K562 (cell line): ENCODE data around the gene LRP1. TPM values are rescaled to one million over a fixed set of nuclear protein-coding genes. Genes with fewer than 3 reads are reported as not detected.

ENCODE experiments used
- CTBP1 ChIP-seq: fragments of 450-650 bp; IDR thresholded peaks from 2 replicates; pipeline ENCODE4 v1.6.1; 2016; ENCODE audit warnings: borderline replicate concordance
- CXXC5 ChIP-seq: fragments of 250-450 bp; sonication (Bioruptor Pico); IDR thresholded peaks from 2 replicates; pipeline ENCODE4 v1.8.0; 2022; ENCODE audit warnings: inconsistent platforms, mild to moderate bottlenecking, moderate library complexity
- E2F5 ChIP-seq: sonication (generic); formaldehyde crosslinking; IDR thresholded peaks from 2 replicates; pipeline ENCODE4 v1.8.0; 2022; ENCODE audit warnings: mild to moderate bottlenecking, missing genetic modification reagents
- ESRRA ChIP-seq: fragments of 450-650 bp; IDR thresholded peaks from 2 replicates; pipeline ENCODE4 v1.6.1; 2014; ENCODE audit warnings: low read depth, mild to moderate bottlenecking, moderate library complexity, borderline replicate concordance
- EWSR1 ChIP-seq: fragments of 450-650 bp; IDR thresholded peaks from 2 replicates; pipeline ENCODE4 v1.6.1; 2018; ENCODE audit warnings: borderline replicate concordance, mild to moderate bottlenecking, low read depth, moderate library complexity; ENCODE audit not compliant: partially characterized antibody
- LCOR ChIP-seq: sonication (generic); formaldehyde crosslinking; IDR thresholded peaks from 2 replicates; pipeline ENCODE4 v1.8.0; 2022; ENCODE audit warnings: mild to moderate bottlenecking, missing genetic modification reagents
- MTA1 ChIP-seq: fragments of 450-650 bp; IDR thresholded peaks from 2 replicates; pipeline ENCODE4 v1.6.1; 2017; ENCODE audit warnings: borderline replicate concordance
- RB1 ChIP-seq: fragments of 450-650 bp; IDR thresholded peaks from 2 replicates; pipeline ENCODE4 v1.6.1; 2017; ENCODE audit warnings: low read depth, mild to moderate bottlenecking
- RCOR1 ChIP-seq, 2 experiments: IDR thresholded peaks; 2 replicates each; pipeline ENCODE4 v1.6.1; 2012; ENCODE audit warnings: low read depth in 2 of 2, low read length in 2 of 2, borderline replicate concordance in 1 of 2, improper control_type of control experiment in 1 of 2
- TCFL5 ChIP-seq: fragments of 250-450 bp; sonication (Bioruptor Pico); conservative IDR thresholded peaks from 2 replicates; pipeline ENCODE4 v1.6.1; 2021; ENCODE audit warnings: mild to moderate bottlenecking, moderate library complexity, matching md5 sums
- TEAD2 ChIP-seq: fragments of 450-650 bp; IDR thresholded peaks from 2 replicates; pipeline ENCODE4 v1.6.1; 2016; ENCODE audit warnings: missing genetic modification characterization, control low read depth, missing compliant biosample characterization
- THAP12 ChIP-seq: fragments of 250-450 bp; sonication (Bioruptor Pico); IDR thresholded peaks from 2 replicates; pipeline ENCODE4 v1.9.0; 2021; ENCODE audit warnings: mild to moderate bottlenecking, inconsistent platforms
- TOE1 ChIP-seq, 2 experiments: fragments of 450-650 bp in 1 of 2; sonication (generic) in 1 of 2; formaldehyde crosslinking in 1 of 2; IDR thresholded peaks; 2 replicates each; pipeline versions ENCODE4 v1.7.1 to v1.8.0; 2016 to 2022; ENCODE audit warnings: borderline replicate concordance in 2 of 2, mild to moderate bottlenecking in 2 of 2, antibody characterized with exemption in 1 of 2, inconsistent platforms in 1 of 2, low read depth in 1 of 2, missing genetic modification reagents in 1 of 2, moderate library complexity in 1 of 2
- UBTF ChIP-seq, 2 experiments: IDR thresholded peaks; 2 replicates each; pipeline ENCODE4 v1.6.1; 2012; ENCODE audit warnings: improper control_type of control experiment in 2 of 2, low read depth in 2 of 2, low read length in 2 of 2, borderline replicate concordance in 1 of 2
- ZHX1 ChIP-seq: fragments of 150-350 bp; conservative IDR thresholded peaks from 2 replicates; pipeline ENCODE4 v1.6.1; 2014; ENCODE audit warnings: low read length
- ZNF3 ChIP-seq: fragments of 250-450 bp; sonication (Bioruptor Pico); IDR thresholded peaks from 2 replicates; pipeline ENCODE4 v1.5.0; 2021; ENCODE audit warnings: mild to moderate bottlenecking, moderate library complexity
- polyA plus RNA-seq, 8 experiments: library from polyadenylated mRNA; depleted of rRNA in 4 of 8; stranded (reverse) in 5 of 8; unstranded in 3 of 8; fragments of >200 nt; fragmentation: Nextera tagmentation in 2 of 8; fragmentation: Illumina TruSeq in 1 of 8; extraction: Ambion mirVana in 2 of 8; extraction: Trizol in 1 of 8; gene quantifications; 2 replicates each; pipeline versions ENCODE4 v1.2.1 to v1.2.3, GENCODE V29; 2011 to 2014; ENCODE audit warnings: inconsistent platforms in 1 of 8, missing spikeins in 1 of 8
- total RNA-seq, 7 experiments: library from RNA; depleted of rRNA in 6 of 7; stranded (reverse); fragments of >200 nt in 6 of 7; fragmentation: Illumina TruSeq in 2 of 7; extraction: Trizol in 2 of 7; gene quantifications; 2 replicates each; pipeline versions ENCODE4 v1.2.1 to v1.2.3, GENCODE V29; 2011 to 2021; ENCODE audit warnings: low replicate concordance in 1 of 7

The LRP1 gene
- total and polyA plus RNA-seq, 9 of the 15 experiments (the other 6 are each of a cell fraction or from before 2014, with no cell fraction given): 0.04 to 0.64 (median 0.19) TPM; not detected in 2

- peak; percentile 79 for TF ChIP-seq CXXC5 (CRISPR knock-in tag)
- no peak for TF ChIP-seq E2F5 (CRISPR knock-in tag)
- TF ChIP-seq UBTF (IDR thresholded peaks at IDR 0.05; ENCODE audit: borderline replicate concordance in 1 of 2, low read depth in 2 of 2, low read length in 2 of 2): peak; percentile 46 to 49; a peak in 1 of 4 replicates
- peak; percentile 77; the same call in 1 of the 2 replicates for TF ChIP-seq RB1
- peak; percentile 83 for TF ChIP-seq TEAD2 (tag)
- peak; percentile 29; the same call in 1 of the 2 replicates for TF ChIP-seq MTA1
- peak; percentile 70 for TF ChIP-seq CTBP1
- no peak for TF ChIP-seq ZNF3 (CRISPR knock-in tag)
- TF ChIP-seq RCOR1 (IDR thresholded peaks at IDR 0.05; ENCODE audit: borderline replicate concordance in 1 of 2, low read depth in 2 of 2, low read length in 2 of 2): peak in 1 of 2 experiments; percentile 16; a peak in 2 of 4 replicates
- TF ChIP-seq LCOR (CRISPR knock-in tag): peak; percentile 80
- TF ChIP-seq ZHX1: no peak
- peak; percentile 77 for TF ChIP-seq THAP12 (CRISPR knock-in tag)
- peak; percentile 34; the same call in 1 of the 2 replicates for TF ChIP-seq ESRRA
- TF ChIP-seq TOE1 (IDR thresholded peaks at IDR 0.05; ENCODE audit: borderline replicate concordance): peak; percentile 31; the same call in 1 of the 2 replicates
- no peak for TF ChIP-seq TOE1 (CRISPR knock-in tag; IDR thresholded peaks at IDR 0.05; ENCODE audit: borderline replicate concordance, low read depth)
- TF ChIP-seq EWSR1: no peak
- TF ChIP-seq TCFL5 (CRISPR knock-in tag): no peak
Measured at GRCh38 chr12:57088354-57089270, 39.7 kb upstream of the LRP1 start, which contains the start of gene NAB2 (continued).
